HEK293 (cell line): ENCODE results near the gene C4orf51.

Experiments used
- GFI1B ChIP-seq: fragments of 450-650 bp; formaldehyde crosslinking; IDR thresholded peaks from 2 replicates; pipeline ENCODE4 v1.5.1; 2016; ENCODE audit warnings: missing biosample characterization, missing genetic modification characterization
- PRDM1 ChIP-seq: fragments of 450-650 bp; formaldehyde crosslinking; IDR thresholded peaks from 2 replicates; pipeline ENCODE4; 2016; ENCODE audit warnings: missing biosample characterization, missing genetic modification characterization
- ZNF24 ChIP-seq: fragments of 450-650 bp; formaldehyde crosslinking; IDR thresholded peaks from 2 replicates; pipeline ENCODE4 v1.5.1; 2016; ENCODE audit warnings: missing biosample characterization, missing genetic modification characterization
- ZNF274 ChIP-seq, 2 experiments: fragments of 200-500 bp in 1 of 2; fragments of 450-650 bp in 1 of 2; sonication (Bioruptor generic) in 1 of 2; formaldehyde crosslinking in 1 of 2; IDR thresholded peaks; 2 replicates each; pipeline versions ENCODE4 v1.5.1 to v1.6.1; 2014 to 2016; ENCODE audit warnings: borderline replicate concordance in 1 of 2, inconsistent platforms in 1 of 2, low read length in 1 of 2, missing biosample characterization in 1 of 2, missing genetic modification characterization in 1 of 2
- TF ChIP-seq, protein P1 (sequence below): fragments of 450-650 bp; formaldehyde crosslinking; IDR thresholded peaks from 2 replicates; pipeline ENCODE4 v1.5.1; 2016; ENCODE audit warnings: missing biosample characterization, missing genetic modification characterization
- TF ChIP-seq, protein P2 (sequence below): fragments of 450-650 bp; formaldehyde crosslinking; IDR thresholded peaks from 2 replicates; pipeline ENCODE4 v1.5.1; 2016; ENCODE audit warnings: missing biosample characterization, missing genetic modification characterization
- TF ChIP-seq, protein P3 (sequence below): IDR thresholded peaks from 2 replicates; pipeline ENCODE4 v1.6.1; 2011; ENCODE audit warnings: mild to moderate bottlenecking, low read depth, low read length, borderline replicate concordance

DNA sequence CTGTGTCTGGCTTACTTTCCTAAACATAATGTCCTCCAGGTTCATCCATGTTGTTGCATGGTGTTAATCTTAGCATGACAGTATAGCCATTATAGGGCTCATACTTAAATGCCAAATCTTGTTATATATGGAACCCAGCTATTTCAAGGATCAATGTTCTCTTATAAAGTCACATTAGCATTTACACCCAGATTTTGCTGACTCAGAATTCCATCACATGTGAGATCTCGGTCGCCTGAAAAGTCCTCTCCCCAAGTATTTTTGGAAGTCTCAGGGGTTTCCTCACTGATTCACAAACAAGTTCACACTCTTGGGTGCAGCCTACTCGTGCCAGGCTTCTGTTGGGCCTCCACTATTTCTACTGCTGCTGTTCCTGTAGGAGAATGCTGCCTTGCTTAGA lies 19.9 kb upstream of the C4orf51 start:
- TF ChIP-seq, protein P1, sequence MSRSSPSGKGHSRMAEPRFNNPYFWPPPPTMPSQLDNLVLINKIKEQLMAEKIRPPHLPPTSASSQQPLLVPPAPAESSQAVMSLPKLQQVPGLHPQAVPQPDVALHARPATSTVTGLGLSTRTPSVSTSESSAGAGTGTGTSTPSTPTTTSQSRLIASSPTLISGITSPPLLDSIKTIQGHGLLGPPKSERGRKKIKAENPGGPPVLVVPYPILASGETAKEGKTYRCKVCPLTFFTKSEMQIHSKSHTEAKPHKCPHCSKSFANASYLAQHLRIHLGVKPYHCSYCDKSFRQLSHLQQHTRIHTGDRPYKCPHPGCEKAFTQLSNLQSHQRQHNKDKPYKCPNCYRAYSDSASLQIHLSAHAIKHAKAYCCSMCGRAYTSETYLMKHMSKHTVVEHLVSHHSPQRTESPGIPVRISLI (tag by site-specific recombination) = no peak
- TF ChIP-seq, protein P2, sequence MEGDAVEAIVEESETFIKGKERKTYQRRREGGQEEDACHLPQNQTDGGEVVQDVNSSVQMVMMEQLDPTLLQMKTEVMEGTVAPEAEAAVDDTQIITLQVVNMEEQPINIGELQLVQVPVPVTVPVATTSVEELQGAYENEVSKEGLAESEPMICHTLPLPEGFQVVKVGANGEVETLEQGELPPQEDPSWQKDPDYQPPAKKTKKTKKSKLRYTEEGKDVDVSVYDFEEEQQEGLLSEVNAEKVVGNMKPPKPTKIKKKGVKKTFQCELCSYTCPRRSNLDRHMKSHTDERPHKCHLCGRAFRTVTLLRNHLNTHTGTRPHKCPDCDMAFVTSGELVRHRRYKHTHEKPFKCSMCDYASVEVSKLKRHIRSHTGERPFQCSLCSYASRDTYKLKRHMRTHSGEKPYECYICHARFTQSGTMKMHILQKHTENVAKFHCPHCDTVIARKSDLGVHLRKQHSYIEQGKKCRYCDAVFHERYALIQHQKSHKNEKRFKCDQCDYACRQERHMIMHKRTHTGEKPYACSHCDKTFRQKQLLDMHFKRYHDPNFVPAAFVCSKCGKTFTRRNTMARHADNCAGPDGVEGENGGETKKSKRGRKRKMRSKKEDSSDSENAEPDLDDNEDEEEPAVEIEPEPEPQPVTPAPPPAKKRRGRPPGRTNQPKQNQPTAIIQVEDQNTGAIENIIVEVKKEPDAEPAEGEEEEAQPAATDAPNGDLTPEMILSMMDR = no peak
- TF ChIP-seq GFI1B (no peak), ZNF274 (IDR thresholded peaks at IDR 0.05; ENCODE audit: low read length) (no peak), ZNF274 (tag by site-specific recombination; IDR thresholded peaks at IDR 0.05; ENCODE audit: borderline replicate concordance) (no peak), ZNF24 (tag by site-specific recombination) (no peak), PRDM1 (no peak)
- TF ChIP-seq, protein P3, sequence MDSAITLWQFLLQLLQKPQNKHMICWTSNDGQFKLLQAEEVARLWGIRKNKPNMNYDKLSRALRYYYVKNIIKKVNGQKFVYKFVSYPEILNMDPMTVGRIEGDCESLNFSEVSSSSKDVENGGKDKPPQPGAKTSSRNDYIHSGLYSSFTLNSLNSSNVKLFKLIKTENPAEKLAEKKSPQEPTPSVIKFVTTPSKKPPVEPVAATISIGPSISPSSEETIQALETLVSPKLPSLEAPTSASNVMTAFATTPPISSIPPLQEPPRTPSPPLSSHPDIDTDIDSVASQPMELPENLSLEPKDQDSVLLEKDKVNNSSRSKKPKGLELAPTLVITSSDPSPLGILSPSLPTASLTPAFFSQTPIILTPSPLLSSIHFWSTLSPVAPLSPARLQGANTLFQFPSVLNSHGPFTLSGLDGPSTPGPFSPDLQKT = no peak
